ENCODE results near the gene BMP8B. TPM values are rescaled to one million over a fixed set of nuclear protein-coding genes. Genes with fewer than 3 reads are reported as not detected.
"Not testable (repeated sequence)": the region's sequence is repeated elsewhere in the genome, so short reads cannot be mapped to it uniquely, and the experiment has no call there.

BMP8B gene
- total and polyA plus RNA-seq, 8 donors: 1.4 to 6.4 (median 3.5) TPM

DNA sequence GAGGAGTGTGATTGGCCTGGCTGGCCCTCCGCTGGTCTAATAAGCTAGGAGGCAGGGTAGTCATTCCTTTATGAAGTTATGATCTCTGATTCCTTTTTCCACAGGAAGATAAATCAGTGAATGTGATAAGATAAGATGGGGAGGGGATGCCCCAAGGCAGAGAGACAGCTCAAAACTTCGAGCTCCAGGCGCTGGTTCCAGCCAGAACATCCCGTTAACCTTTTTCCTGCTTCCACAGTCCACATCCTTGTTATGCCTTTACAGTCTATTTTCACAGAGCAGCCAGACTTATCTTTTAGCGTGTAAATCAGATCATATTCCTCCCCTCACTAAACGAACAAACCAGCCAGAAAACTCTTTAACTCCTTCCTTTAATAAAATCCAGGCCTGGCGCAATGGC lies 38.5 kb upstream of the BMP8B start:
- FAIRE-seq: no peak
- 67 to 71% methylated on average over 7 of the region's 7 CpGs for WGBS, 2 donors
- DNase-seq: no peak
- TF ChIP-seq, protein P1, sequence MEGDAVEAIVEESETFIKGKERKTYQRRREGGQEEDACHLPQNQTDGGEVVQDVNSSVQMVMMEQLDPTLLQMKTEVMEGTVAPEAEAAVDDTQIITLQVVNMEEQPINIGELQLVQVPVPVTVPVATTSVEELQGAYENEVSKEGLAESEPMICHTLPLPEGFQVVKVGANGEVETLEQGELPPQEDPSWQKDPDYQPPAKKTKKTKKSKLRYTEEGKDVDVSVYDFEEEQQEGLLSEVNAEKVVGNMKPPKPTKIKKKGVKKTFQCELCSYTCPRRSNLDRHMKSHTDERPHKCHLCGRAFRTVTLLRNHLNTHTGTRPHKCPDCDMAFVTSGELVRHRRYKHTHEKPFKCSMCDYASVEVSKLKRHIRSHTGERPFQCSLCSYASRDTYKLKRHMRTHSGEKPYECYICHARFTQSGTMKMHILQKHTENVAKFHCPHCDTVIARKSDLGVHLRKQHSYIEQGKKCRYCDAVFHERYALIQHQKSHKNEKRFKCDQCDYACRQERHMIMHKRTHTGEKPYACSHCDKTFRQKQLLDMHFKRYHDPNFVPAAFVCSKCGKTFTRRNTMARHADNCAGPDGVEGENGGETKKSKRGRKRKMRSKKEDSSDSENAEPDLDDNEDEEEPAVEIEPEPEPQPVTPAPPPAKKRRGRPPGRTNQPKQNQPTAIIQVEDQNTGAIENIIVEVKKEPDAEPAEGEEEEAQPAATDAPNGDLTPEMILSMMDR (IDR thresholded peaks at IDR 0.05): no peak
- Histone ChIP-seq H3K27me3 (no peaks in the 10 kb centered on the region), H3K9me3 (no peaks in the 10 kb centered on the region), H3K27ac (no peak overlapping the region), H3K4me3 (no peak overlapping the region), H3K36me3 (no peaks in the 10 kb centered on the region), H3K4me1 (no peaks in the 10 kb centered on the region)
- intact Hi-C loops (cut with DNase I): no loop called here
- ATAC-seq: no peak

GRCh38 chr1:39826583-39826982 lies 37.9 kb upstream of the BMP8B start:
- WGBS, 2 donors: 93 to 96% methylated on average over 6 of the region's 6 CpGs
- H3K4me1 ChIP-seq: no peaks in the 10 kb centered on the region
- no peak for DNase-seq
- no peak for FAIRE-seq
- intact Hi-C loops (cut with DNase I): no loop called here
- ATAC-seq: peak in 1 of 4 donors; percentile 25
- no peaks in the 10 kb centered on the region for H3K27me3 ChIP-seq
- no peak overlapping the region for H3K27ac ChIP-seq
- no peaks in the 10 kb centered on the region for H3K9me3 ChIP-seq
- TF ChIP-seq, protein P1 (IDR thresholded peaks at IDR 0.05): no peak
- H3K36me3 ChIP-seq: no peaks in the 10 kb centered on the region
- H3K4me3 ChIP-seq: no peak overlapping the region

DNA sequence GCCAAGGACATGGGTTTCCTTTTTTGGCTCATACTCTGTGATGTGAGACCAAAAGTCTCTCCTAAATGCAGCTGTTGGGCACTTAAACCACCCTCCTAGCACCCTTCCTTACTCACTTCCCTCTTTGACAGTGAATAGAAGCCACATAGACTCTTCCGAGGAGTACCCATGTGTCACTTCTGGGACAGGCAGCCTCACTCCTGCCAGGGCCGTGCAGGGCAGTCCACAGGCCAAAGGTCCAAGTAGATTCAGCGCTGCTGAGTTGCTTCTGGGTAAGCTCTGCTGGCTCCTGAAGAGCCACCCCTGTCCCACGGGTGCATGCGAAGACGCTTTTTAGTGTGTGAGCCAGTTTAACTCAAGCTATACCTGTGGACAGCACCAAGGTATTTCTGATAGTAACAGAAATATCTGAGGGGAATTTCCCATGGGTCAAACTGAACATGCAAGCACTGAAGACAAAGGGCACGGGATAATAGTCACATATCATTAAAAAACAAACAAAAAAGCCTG lies 36.8 kb upstream of the BMP8B start:
- Histone ChIP-seq H3K4me1 (no peaks in the 10 kb centered on the region), H3K9me3 (no peaks in the 10 kb centered on the region), H3K27me3 (no peaks in the 10 kb centered on the region), H3K4me3 (no peak overlapping the region), H3K27ac (no peak overlapping the region), H3K36me3 (no peaks in the 10 kb centered on the region)
- TF ChIP-seq, protein P1 (IDR thresholded peaks at IDR 0.05): no peak
- intact Hi-C loops (cut with DNase I): no loop called here
- DNase-seq (no peak), ATAC-seq (peak in 3 of 4 donors; percentile 55 to 69 (median 65)), FAIRE-seq (no peak)
- WGBS, 2 donors: 46 to 49% methylated on average over 7 of the region's 7 CpGs

GRCh38 chr1:39823450-39823849 lies 34.8 kb upstream of the BMP8B start:
- DNase-seq; H3K9me3 ChIP-seq; H3K4me3 ChIP-seq; intact Hi-C loops (cut with DNase I); H3K27me3 ChIP-seq; H3K36me3 ChIP-seq; ATAC-seq; H3K27ac ChIP-seq; H3K4me1 ChIP-seq; FAIRE-seq: not testable (repeated sequence)
- 95% methylated on average over 3 of the region's 3 CpGs for WGBS, 2 donors

DNA sequence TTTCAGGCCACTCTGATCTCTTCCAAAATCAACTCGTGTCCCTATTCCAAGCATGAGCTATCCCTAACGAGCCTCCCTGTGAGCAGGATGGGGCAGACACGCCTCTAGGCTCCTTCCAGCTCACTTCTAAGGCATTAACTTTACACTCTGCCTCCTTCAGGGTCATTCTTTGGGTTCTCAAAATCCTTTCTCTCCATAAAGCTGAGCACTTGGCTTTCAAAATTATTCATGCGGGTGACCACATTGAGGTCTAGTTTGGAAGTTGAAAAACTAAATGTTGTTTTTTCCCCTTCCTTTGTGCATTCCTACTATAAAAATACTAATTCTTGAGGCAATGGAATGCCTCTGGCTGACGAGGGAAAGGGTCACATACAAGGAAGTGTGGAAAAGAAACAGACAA lies 33.5 kb upstream of the BMP8B start:
- 69 to 86% methylated on average over 5 of the region's 5 CpGs for WGBS, 2 donors
- no peak for FAIRE-seq
- intact Hi-C loops (cut with DNase I): no loop called here

More for the DNA sequence above, 33.5 kb upstream of the BMP8B start:
- no peak overlapping the region for H3K4me3 ChIP-seq
- no peaks in the 10 kb centered on the region for H3K4me1 ChIP-seq
- no peaks in the 10 kb centered on the region for H3K9me3 ChIP-seq
- ATAC-seq: no peak
- DNase-seq: no peak
- TF ChIP-seq, protein P1 (IDR thresholded peaks at IDR 0.05): no peak
- no peaks in the 10 kb centered on the region for H3K27me3 ChIP-seq
- H3K36me3 ChIP-seq: no peaks in the 10 kb centered on the region
- no peak overlapping the region for H3K27ac ChIP-seq

Data from pancreas (tissue), 10 donors.